GM18907 (cell line): ENCODE measurements around the gene KCTD1.
A peak's percentile ranks its signal among the peaks of the same experiment; 100 is the strongest.
"Not testable (repeated sequence)": the region's sequence is repeated elsewhere in the genome, so short reads cannot be mapped to it uniquely, and the experiment has no call there.

Source experiments
- ATAC-seq: cut with Tn5 transposase; IDR thresholded peaks from one replicate; pipeline ENCODE4 v1.9.1; 2021; ENCODE audit warnings: mild to moderate bottlenecking, moderate library complexity; ENCODE audit not compliant: unreplicated experiment

KCTD1 gene

DNA sequence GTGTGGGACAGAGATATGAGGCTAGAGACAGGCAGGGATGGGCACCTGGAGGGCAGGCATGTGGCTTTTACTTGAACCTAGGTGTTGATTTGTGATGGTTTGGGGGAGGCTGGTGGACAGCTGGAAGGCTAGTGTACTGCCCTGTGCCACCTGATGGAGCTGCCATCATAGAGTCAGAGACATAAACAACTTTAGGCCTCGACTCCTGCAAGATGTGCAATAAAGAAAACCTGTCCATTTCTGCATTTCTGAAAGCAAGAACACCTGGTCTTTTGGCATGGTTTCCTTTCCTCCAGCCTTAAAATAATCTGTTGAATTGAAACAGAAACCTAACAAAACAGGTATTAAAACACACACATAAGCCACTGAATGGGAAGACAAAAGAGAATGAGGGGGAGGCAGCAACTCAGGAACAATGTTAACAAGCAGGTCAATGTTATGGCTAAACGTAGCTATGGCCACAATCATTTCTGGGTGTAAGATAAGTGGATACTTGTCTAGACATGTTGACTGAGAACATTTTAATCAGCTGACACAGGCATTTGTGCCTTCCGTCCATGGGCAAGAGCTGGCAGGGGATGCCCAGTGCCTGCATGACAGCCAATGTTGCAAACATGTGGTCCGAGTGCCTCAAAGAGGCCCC, 87.8 kb downstream of the KCTD1 start:
- ATAC-seq = peak; percentile 74

- no peak for ATAC-seq
Observed at GRCh38 chr18:26459884-26460283, 88.5 kb downstream of the KCTD1 start.

GRCh38 chr18:26459340-26459739, 89.0 kb downstream of the KCTD1 start:
- no peak for ATAC-seq

- peak; percentile 65 for ATAC-seq
Observed at GRCh38 chr18:26458526-26459232, 89.7 kb downstream of the KCTD1 start.

DNA sequence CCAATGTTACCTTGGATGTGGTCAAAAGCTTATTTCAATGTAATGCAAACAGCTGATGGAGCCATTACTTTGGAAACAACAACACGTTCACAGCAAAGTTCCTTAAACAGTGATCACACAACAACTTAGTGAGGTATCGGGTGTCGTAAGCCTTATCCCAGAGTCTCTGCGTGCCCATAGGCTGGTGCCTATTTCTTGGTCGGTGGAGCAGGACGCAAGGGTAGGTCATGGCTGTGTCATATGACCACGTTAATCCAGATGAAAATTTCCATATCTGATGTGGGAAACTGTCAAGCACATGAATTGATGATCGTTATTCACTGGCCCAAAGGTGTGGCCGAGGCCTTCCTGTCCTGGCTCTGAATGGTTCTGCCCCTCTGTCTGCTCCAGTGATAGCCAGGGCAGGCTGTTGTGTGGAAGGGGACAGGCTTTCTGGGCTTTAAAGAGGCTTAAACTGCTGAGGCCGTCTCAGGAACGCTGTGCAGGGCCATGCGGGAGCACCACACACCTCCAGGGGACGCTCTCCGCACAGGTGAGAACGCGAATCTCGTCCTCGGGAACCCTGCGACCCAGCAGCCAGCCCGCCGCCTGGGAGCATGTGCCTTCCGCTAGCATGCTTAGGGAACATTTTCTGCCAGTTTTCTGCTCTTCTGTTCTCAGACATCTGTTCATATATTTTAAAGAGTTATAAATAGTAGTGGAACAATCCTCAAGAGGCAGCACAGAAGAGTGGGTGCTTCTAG, 90.6 kb downstream of the KCTD1 start:
- ATAC-seq = no peak

DNA sequence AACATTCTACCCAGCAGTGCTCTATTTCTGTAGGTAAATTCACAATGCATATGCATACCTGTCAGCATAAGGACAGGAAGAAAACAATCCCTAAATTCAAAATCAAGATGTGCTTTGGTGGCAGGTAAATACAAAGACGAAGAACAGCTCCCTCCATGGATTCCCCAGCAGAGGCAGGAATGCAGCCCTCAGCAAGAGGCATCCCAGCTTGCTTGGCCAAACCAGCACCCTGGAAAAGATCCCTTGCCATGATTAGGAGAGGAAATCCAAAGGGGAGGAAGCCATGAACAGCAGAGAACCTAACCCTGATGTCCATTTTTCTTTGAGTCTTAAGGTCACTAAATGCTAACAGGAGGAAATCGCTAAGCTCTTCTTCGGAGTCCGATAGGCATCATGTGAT, 91.2 kb downstream of the KCTD1 start:
- ATAC-seq = no peak

GRCh38 chr18:26456070-26456491, 92.3 kb downstream of the KCTD1 start:
- ATAC-seq = no peak

- no peak for ATAC-seq
Observed at GRCh38 chr18:26455639-26456038, 92.7 kb downstream of the KCTD1 start.

- ATAC-seq = no peak
Observed at GRCh38 chr18:26454616-26455015, 93.7 kb downstream of the KCTD1 start.

GRCh38 chr18:26454192-26454591, 94.2 kb downstream of the KCTD1 start:
- ATAC-seq = no peak

GRCh38 chr18:26453386-26453901, 94.9 kb downstream of the KCTD1 start:
- peak; percentile 63 for ATAC-seq

GRCh38 chr18:26450989-26451682, 97.2 kb downstream of the KCTD1 start:
- ATAC-seq = no peak

GRCh38 chr18:26448714-26449159, 99.6 kb downstream of the KCTD1 start:
- ATAC-seq = peak; percentile 52

DNA sequence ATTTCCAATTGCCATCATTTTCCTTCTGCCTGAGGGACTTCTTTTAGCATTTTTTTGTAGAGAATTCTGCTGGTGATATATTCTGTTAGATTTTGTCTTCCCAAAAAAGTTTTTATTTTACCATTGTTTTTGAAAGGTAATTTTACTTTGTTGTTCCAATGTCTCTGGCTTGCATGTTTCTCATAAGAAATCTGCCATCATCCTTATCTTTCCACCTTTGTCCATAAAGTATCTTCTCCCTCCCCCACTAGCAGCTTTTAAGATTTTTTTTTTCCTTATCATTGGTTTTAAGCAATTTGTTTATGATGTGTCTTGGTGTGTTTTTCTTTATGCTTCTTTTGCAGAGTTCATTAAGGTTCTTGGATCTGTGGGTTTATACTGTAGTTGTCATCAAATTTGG, 104.5 kb downstream of the KCTD1 start:
- ATAC-seq = no peak

DNA sequence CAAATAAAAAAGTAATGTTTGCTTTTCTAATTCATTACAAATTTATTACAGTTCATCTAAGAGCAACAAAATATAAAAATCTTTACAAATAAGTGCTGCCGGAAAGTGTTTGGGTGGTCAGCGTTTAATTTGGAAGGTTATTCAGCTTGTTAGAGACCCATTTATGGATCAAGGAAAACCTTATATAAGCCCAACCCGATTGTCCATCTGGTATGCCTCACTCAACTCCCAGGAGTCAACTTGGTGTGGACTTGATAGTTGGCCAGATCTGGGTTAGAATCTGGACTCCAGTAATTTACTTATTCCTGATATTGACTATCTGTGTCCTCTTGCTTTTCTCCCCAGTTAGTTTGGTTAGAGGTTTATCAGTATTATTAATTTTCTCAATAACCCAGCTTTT, 106.2 kb downstream of the KCTD1 start:
- no peak for ATAC-seq

DNA sequence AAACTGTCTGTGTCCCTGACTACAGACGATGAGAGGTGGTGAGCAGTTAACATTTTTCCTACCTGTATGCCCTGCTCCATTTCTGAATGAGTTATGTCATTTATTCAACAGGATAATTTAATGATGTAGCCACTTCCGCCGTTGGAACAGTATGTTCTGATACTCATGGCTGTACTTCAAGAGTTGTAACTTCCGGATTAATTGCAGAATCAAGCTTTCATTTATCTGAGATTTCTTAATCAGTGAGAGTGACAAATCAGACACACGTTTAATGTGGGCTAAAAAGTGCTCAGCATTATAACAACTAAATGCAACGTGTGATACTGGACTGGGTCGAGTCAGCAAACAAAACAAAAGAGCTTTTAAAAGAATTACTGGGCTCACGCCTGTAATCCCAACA, 107.7 kb downstream of the KCTD1 start:
- ATAC-seq = no peak

GRCh38 chr18:26439537-26439936, 108.8 kb downstream of the KCTD1 start:
- ATAC-seq = no peak

GRCh38 chr18:26438980-26439379, 109.4 kb downstream of the KCTD1 start:
- ATAC-seq = peak; percentile 98

- not testable (repeated sequence) for ATAC-seq
Observed at GRCh38 chr18:26437634-26438033, 110.7 kb downstream of the KCTD1 start.

GRCh38 chr18:26436176-26437051, 111.9 kb downstream of the KCTD1 start:
- ATAC-seq = no peak
